Left colon (tissue), 2 donors: ENCODE measurements around the gene AKAP6. TPM values are rescaled to one million over a fixed set of nuclear protein-coding genes. Genes with fewer than 3 reads are reported as not detected.
A peak's percentile ranks its signal among the peaks of the same experiment; 100 is the strongest.

Source experiments
- ATAC-seq: fragments of 200-7000 bp; cut with Tn5 transposase; one replicate; pipeline ENCODE4 v1.9.1; 2020; ENCODE audit warnings: mild to moderate bottlenecking, moderate library complexity
- DNase-seq, 2 donors: peaks; one replicate each; pipeline ENCODE4 v3.0.0-alpha.2; 2020
- intact Hi-C, 2 donors: fragments of 100-400 bp; cut with DNase I in 1 of 2; cut with micrococcal nuclease in 1 of 2; formaldehyde crosslinking; loops; one replicate each; pipeline versions ENCODE4 v1.11.2 to v1.14.0; 2022; cut with DNase I, micrococcal nuclease
- total RNA-seq, 2 donors: library from RNA; stranded (reverse); fragmentation: NEBNext Ultra II Directional; extraction: Animal tissue kit (Norgen Biotek cat#: 25700); gene quantifications; one replicate each; pipeline ENCODE4 v1.2.1, GENCODE V29; 2021
- donor health status: DM: no; HTN: no; CAD: no.
- donor health status: DM: yes; HTN: yes; CAD: no.

Gene AKAP6
- total RNA-seq, 2 donors from 2014 or later: 3.4 to 7.6 TPM

GRCh38 chr14:32327255-32327961 lies 1.7 kb upstream of the AKAP6 start:
- intact Hi-C loops: no loop called here
- no peak for ATAC-seq
- DNase-seq: no peak

- DNase-seq (no peak), ATAC-seq (no peak)
- intact Hi-C loops: no loop called here
These were observed 690 bp downstream of the AKAP6 start for GRCh38 chr14:32329690-32330285.

- ATAC-seq (peak; percentile 94), DNase-seq (no peak)
- intact Hi-C loops: no loop called here
These were observed 1.4 kb downstream of the AKAP6 start for GRCh38 chr14:32330351-32331111.

DNA sequence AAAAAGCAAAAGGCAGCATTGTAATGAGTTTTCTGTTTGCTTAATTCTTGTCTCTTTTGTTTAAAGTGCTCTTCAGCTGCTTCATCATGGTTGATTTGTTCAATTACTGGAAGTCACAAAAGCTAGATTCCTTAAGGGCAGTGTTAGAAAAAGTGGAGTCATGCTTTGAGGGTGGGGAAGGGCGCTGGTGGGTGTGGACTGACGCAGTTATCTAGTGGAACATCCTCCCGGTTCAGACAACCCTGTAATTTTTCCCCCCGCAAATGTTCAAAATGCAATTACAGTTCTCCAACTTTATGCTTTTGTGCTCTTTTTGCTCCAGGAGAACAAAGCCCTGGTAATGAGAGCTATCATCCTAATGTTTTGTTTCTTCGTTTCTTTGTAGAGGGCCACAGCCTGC lies 2.1 kb downstream of the AKAP6 start:
- intact Hi-C loops: no loop called here
- DNase-seq (no peak), ATAC-seq (no peak)

- DNase-seq (no peak), ATAC-seq (no peak)
- intact Hi-C loops: no loop called here
These were observed 3.6 kb downstream of the AKAP6 start for GRCh38 chr14:32332415-32333316.

DNA sequence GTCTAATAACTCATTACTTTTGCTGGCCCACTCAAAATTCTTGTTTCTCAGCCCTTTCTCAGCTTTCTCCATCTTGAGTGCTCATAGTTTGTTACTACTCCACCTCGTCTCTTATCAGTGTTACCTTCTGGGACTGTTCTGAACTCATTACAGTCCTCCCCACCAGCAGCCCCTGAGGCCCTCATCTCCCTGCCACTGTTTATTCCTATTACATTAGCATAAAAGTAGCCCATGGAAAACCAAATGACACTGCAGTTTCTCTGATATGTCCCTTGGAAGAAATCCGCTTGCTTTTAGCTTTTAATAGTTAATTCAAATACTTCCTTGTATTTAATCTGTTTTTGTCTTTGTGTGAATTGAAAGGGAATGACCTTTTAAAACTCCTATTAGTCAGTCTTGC lies 7.6 kb downstream of the AKAP6 start:
- ATAC-seq: no peak
- no peak for DNase-seq
- intact Hi-C loops: no loop called here

- intact Hi-C loops: no loop called here
These were observed 8.7 kb downstream of the AKAP6 start for GRCh38 chr14:32337759-32338158.

DNA sequence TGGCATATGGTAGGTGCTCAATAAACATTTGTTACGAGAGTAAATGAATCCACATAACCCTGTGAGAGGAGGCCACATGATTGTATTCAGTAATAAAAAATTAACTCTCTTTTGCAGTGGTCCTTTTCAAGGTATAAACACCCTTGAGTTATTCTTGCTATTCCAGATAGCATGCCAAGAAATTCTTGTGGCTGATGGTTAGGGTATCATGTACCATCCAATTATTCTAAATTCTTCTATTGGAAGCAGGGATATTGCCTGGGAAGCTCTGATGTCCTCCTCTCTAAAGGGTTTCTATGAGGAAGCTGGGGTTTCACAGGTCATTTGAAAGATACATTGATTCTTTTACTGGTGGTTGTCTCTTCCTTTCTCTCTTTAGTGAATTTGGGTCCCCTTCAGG lies 10.1 kb downstream of the AKAP6 start:
- intact Hi-C loops: no loop called here
- ATAC-seq: no peak
- DNase-seq: no peak

More at GRCh38 chr14:32337759-32338158, 8.7 kb downstream of the AKAP6 start:
- DNase-seq (no peak), ATAC-seq (no peak)

DNA sequence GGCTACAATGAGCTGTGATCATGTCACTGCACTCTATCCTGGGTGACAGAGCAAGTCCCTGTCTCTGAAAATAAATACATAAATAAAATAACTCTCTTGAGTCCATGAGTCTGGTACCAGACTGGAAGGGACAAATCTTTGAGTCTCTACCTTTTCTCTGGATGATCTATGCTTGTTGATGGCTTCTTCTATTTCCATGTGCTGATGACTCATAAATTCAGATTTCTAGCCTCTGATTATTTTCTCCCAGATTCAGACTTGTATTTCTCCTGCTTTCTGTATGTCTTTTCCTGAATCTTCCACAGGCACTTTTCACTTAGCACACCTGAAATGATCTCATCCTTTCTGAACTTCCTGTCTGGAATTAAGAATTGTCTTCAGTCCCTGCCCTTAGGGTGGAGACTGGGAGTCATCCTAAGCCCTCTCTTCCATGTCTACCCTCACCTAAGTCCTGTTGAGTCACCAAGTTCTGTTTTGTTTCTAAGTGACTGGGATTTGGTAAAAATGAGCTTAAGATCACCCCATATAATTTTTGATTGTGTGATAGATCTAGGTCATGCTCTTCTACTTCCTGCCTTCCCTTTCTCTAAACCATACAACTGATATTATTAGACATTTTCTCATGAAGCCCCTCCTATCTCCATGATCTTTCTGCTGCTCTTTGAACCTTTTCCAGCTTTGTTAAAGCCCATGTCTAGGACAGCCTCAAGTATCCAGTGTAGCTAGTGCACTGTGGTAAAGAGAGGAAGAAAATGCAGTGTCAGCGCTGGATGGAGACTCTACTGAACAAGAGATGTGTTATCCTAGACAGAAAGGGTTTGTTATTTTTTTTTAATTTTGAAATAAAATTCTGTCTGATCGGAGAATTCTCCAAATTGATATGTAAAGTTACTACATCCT lies 13.1 kb downstream of the AKAP6 start:
- no peak for DNase-seq
- peak; percentile 31 for ATAC-seq
- intact Hi-C loops: no loop called here

DNA sequence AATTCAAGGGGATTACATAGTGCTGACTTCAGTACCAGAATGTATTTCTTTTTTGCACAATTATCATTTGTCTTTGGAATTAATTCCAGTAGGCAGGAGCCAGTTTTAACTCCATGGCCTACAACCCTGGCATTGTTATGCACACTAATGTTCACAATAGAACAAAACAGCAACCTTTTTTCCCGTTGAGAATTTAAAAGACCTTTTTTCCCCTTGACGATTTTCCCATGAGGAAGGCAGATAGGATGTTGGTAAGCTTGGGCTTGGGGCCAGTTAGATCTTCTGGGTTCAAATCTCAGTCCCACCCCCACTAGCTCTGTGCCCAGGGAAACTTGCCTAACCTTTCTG lies 13.7 kb downstream of the AKAP6 start:
- DNase-seq (no peak), ATAC-seq (no peak)
- intact Hi-C loops: no loop called here

DNA sequence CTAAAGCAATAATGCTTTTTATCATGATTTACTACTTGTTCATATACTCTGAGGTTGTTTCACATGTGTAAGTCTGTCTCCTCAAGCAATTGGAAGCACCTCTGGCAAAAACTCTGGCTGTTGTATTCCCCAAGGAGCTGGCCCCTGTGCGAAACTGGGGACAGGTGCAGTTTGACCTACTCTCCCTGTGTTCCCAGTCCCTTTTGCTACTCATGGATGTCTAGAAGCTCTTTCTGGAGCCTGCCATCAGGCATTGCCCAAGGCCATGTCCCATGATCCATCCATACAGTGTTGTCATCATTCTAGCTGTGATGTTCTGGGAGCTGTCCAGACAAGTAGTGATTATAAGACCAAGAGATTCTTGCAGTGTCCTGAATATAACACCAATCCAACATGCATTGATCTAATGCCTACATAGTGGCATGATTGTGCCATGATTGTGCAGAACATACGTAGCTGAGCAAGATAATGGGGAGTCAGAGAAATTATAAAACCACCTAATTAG lies 14.9 kb downstream of the AKAP6 start:
- intact Hi-C loops: no loop called here
- DNase-seq: no peak
- no peak for ATAC-seq

GRCh38 chr14:32345311-32345791 lies 16.3 kb downstream of the AKAP6 start:
- ATAC-seq (peak; percentile 97), DNase-seq (peak; percentile 6 to 25)
- intact Hi-C loops: no loop called here

DNA sequence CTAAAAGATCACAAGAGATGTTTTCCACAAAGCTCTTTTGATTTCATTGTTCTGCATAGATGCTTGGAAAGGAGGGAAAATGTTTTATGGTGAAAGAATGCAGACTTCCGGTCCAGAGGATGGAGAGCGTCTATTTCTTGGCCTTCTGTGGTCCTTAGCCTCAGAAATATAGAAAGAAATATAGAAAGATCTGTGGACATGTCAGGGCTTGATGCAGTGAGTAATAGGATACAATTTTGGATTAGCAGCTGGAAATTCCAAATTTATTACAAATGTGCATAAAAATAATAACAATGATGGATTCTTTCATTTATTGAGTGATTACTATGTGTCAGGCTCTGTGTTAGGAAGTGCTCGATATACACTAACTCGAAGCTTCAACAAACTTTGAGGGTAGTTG lies 20.2 kb downstream of the AKAP6 start:
- intact Hi-C loops: no loop called here
- ATAC-seq (no peak), DNase-seq (no peak)

GRCh38 chr14:32350020-32350419 lies 20.9 kb downstream of the AKAP6 start:
- intact Hi-C loops: no loop called here
- no peak for ATAC-seq
- no peak for DNase-seq

GRCh38 chr14:32352631-32353030 lies 23.5 kb downstream of the AKAP6 start:
- DNase-seq: no peak
- no peak for ATAC-seq
- intact Hi-C loops: no loop called here

GRCh38 chr14:32354716-32355115 lies 25.6 kb downstream of the AKAP6 start:
- peak; percentile 52 for ATAC-seq
- DNase-seq: peak in 1 of 2 donors; percentile 18
- intact Hi-C loops: no loop called here

DNA sequence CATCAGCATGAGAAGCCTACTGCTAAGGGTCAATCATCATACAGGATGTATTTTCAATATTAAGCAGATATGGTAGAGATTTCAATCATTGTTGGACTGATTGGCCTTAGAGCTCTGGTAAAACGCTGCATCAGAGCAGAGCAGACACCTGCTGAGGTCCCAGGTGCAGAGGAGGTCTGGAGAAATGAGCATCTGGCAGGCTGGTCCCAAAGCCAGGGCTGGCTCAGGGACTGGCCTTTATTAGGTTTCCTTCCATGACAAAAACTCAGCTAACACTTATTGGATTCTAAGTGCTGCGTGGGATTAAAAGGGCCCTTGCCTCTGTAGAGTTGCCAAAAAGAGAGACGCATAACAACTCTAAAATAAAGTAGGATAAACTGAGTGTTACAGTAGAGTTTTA lies 29.7 kb downstream of the AKAP6 start:
- ATAC-seq: no peak

DNA sequence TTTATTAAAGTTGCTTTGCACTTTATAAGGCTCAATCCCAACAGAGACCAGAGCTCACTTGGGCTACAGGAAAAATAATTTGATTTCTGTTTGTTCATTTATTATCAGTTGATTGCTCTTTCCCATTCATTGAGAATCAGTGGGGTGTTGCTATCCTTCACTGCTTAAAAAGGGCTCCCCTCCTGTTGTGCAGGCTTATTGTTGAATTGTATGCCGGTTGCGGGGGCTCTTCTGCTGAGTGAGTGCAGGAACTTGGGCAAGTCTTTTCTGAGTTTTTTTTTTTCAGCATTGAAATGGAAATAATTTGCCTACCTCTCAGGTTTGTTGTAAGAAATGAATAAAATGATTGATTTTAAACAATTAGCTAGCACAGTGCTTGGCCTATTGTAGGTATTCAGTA lies 32.6 kb downstream of the AKAP6 start:
- intact Hi-C loops: no loop called here
- DNase-seq: no peak
- ATAC-seq: no peak

More for the DNA sequence above, 29.7 kb downstream of the AKAP6 start:
- DNase-seq: no peak
- intact Hi-C loops: no loop called here
